ENCODE results near the gene PCDHGA4.

DNA sequence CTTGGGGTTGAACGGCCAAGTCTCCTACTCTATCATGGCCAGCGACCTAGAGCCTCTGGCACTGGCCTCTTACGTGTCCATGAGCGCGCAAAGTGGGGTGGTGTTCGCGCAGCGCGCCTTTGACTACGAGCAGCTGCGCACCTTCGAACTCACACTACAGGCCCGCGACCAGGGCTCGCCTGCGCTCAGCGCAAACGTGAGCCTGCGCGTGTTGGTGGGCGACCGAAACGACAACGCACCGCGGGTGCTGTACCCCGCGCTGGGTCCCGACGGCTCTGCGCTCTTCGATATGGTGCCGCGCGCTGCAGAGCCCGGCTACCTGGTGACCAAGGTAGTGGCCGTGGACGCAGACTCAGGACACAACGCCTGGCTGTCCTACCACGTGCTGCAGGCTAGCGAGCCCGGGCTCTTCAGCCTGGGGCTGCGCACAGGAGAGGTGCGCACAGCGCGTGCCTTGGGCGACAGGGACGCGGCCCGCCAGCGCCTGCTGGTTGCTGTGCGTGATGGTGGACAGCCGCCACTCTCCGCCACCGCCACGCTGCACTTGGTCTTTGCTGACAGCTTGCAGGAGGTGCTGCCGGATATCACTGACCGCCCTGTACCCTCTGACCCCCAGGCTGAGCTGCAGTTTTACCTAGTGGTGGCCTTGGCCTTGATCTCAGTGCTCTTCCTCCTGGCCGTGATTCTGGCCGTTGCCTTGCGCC is 44.9 kb downstream of the PCDHGA4 start:
- TF ChIP-seq CTCF (IDR thresholded peaks at IDR 0.05; ENCODE audit: poor library complexity) (no peak), EZH2 (IDR thresholded peaks at IDR 0.05; ENCODE audit: borderline replicate concordance) (no peak), EZH2phosphoT487 (IDR thresholded peaks at IDR 0.05; ENCODE audit: low read depth, severe bottlenecking, unreplicated experiment) (no peak)

Measured in hepatocyte (in vitro differentiated cells).